Epithelial cell of esophagus (primary cell): ENCODE measurements around the gene MLIP.

Experiments
- DNase-seq: peaks from one replicate; pipeline ENCODE4 v3.0.0; 2010; ENCODE audit warnings: low read depth
- H3K4me3 ChIP-seq: 2 replicates; pipeline ENCODE4 v1.5.1; 2011; ENCODE audit warnings: mild to moderate bottlenecking, low read length, control low read depth
- TF ChIP-seq, protein P1 (sequence below): IDR thresholded peaks from 2 replicates; pipeline ENCODE4 v1.5.1; 2011; ENCODE audit warnings: low read depth, mild to moderate bottlenecking, low read length, control low read depth, inconsistent platforms; ENCODE audit not compliant: insufficient read depth; ENCODE audit errors: missing control alignments

MLIP gene

DNA sequence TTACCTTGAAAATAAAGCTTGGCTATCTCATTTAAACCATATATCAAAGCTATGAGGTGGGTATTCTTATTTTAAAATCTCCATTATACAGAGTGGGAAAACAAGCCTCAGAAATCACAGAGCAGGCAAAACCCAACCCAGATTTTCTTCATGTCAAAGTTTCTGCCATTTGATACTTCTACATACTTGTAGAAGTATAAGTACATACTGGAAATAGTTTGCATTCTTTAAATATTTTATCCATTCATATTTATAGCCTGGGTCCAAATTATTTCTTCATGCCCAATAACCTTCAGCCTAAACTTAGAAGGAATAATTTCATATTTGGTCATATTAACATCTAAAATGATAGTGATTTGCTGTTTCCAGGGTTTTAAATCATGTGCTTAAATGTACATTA lies 61.8 kb downstream of the MLIP start:
- H3K4me3 ChIP-seq, result no peak overlapping the region
- TF ChIP-seq, protein P1, sequence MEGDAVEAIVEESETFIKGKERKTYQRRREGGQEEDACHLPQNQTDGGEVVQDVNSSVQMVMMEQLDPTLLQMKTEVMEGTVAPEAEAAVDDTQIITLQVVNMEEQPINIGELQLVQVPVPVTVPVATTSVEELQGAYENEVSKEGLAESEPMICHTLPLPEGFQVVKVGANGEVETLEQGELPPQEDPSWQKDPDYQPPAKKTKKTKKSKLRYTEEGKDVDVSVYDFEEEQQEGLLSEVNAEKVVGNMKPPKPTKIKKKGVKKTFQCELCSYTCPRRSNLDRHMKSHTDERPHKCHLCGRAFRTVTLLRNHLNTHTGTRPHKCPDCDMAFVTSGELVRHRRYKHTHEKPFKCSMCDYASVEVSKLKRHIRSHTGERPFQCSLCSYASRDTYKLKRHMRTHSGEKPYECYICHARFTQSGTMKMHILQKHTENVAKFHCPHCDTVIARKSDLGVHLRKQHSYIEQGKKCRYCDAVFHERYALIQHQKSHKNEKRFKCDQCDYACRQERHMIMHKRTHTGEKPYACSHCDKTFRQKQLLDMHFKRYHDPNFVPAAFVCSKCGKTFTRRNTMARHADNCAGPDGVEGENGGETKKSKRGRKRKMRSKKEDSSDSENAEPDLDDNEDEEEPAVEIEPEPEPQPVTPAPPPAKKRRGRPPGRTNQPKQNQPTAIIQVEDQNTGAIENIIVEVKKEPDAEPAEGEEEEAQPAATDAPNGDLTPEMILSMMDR, result no peak
- DNase-seq, result no peak

DNA sequence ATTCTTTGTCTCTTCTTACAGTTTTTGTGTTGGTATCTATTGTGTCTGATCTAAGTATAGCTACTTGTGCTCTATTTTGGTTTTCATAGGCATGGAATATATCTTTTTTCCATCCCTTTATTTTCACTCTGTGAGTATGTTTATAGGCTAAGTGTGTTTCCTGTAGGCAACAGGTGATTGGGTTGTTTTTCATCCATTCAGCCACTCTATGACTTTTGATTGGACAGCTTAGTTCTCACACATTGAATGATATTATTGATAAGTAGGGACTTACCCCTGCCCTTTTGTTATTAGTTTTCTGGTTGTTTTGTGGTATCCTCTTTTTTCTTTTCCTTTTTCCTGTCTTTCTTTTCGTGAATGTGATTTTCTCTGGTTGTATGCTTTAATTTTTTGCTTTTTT lies 67.9 kb downstream of the MLIP start:
- DNase-seq, result no peak
- no peak overlapping the region for H3K4me3 ChIP-seq
- TF ChIP-seq, protein P1, result no peak

DNA sequence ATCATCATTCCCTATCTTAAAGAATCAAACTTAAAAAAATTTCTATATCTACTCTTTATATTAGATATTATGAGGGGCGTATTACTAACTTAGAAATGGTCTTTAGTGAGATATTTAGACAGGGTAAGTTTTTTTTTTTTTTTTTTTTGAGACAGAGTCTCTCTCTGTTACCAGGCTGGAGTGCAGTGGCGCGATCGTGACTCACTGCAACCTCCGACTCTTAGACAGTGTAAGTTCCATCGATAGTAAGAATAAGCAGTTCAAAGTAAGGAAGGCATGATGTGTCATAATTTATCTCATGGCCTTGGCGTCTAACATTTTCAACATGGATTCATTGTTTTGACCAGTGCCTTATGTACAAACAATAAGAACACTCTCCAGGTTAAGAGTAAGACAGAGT lies 72.4 kb downstream of the MLIP start:
- TF ChIP-seq, protein P1, result no peak

DNA sequence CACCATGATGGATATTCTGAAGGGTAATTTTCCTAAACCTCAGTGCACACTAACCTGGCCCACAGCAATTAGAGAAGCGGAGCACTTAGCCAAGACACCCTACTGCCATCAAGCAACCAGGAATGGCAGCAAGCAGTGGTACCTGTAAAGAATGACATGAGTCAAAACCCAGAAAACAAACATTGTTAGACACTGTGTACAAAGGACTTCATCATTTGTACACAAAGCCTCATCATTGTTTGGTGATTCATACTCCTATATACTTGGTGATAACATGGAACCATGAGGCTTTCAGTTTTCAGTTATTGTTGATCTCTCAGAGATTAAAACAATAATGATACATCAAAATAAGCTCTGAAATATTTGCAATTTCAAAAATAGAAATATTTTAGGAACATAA lies 74.6 kb downstream of the MLIP start:
- TF ChIP-seq, protein P1, result no peak
- peak; percentile 54 for DNase-seq
- H3K4me3 ChIP-seq, result no peak overlapping the region

More for the DNA sequence above, 72.4 kb downstream of the MLIP start:
- H3K4me3 ChIP-seq, result no peak overlapping the region
- no peak for DNase-seq

DNA sequence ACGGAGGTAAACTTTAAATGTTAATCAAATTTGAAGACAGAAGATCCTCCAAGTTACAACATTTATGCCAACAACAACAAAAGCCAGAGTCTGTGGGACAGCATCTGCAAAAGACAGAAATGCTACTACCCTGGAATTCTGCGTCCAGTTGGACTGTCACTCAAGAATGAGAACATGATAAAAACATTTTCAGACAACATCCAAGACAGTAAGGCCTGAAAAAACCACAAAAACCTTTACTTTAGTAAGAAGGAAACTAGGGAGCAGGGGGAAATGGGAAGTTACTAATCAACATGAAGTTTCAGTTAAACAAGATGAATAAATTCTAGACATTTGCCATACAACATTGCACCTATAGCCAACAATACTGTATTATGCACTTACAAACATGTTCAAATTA lies 77.6 kb downstream of the MLIP start:
- TF ChIP-seq, protein P1, result no peak
- DNase-seq, result no peak
- no peak overlapping the region for H3K4me3 ChIP-seq

DNA sequence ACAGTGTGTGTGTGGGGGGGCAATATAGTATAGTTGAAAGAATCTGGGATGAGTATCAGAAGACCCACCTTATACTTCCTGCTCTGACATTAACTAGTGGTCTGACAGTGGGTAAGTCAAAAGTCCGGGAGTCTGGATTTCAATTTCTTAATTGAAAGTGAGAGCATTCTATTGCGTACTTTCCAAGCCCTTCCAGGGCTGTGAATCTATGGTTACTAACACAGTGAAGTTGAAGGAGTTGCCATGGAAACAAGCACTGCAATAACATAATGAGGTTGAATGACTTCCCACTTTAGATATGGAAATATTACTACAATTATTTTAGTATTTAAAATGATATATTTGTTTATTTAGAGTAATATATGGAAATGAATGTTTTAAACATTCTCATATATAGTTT lies 80.2 kb downstream of the MLIP start:
- TF ChIP-seq, protein P1, result no peak
- no peak overlapping the region for H3K4me3 ChIP-seq

DNA sequence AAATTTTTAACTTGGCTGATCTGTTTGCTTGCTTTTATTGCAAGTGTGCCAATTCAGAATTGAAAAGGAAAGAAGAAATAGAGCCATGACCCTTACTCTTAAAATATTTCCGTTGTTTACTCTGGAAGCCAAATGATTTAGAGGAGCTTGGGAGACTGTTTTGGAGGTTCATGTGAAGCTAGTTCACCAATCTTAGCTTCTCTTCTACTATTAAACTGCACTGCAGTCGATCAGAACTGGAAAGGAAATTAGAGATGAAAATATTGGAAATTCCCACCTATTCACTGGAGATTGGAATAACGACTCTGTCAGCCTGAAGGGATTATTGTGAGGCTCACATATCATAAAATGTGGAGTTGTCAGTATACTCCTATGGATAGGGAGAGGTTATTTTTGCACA lies 81.8 kb downstream of the MLIP start:
- no peak overlapping the region for H3K4me3 ChIP-seq
- no peak for DNase-seq

More for the DNA sequence above, 80.2 kb downstream of the MLIP start:
- DNase-seq, result peak; percentile 20

More for the DNA sequence above, 81.8 kb downstream of the MLIP start:
- TF ChIP-seq, protein P1, result no peak
